Testis (tissue), 2 donors: Measurements from ENCODE around the gene CCR6.

Source experiments
- POLR2A ChIP-seq: fragments of 450-650 bp; IDR thresholded peaks from one replicate; pipeline ENCODE4 v1.6.1; 2017; ENCODE audit warnings: antibody characterized with exemption, mild to moderate bottlenecking, moderate library complexity
- TF ChIP-seq, protein P1 (sequence below), 3 experiments: fragments of 450-650 bp in 2 of 3; fragments of 200-600 bp in 1 of 3; sonication (generic) in 1 of 3; IDR thresholded peaks; one replicate each; pipeline ENCODE4 v1.5.1; 2016 to 2019; ENCODE audit warnings: antibody characterized with exemption in 3 of 3, mild to moderate bottlenecking in 2 of 3, moderate library complexity in 1 of 3

DNA sequence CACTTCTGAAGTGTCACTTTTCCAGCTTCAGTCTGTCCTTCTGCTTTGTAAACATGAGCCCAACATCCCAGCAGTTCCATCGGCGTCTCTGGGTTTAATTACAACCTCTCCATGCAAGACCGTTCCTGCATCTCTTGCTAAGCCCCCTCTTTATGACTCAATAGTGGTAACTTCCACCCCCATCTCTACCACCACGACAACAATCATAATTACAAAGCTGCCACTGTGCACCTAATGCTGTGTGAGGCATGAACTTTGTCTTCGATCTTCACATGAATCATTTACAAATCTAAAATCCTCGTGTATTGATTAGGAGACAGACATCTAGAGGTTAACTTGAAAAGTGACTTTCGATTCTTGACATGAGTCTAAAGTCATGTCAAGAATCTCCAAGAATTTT lies 4.9 kb upstream of the CCR6 start:
- TF ChIP-seq, protein P1, sequence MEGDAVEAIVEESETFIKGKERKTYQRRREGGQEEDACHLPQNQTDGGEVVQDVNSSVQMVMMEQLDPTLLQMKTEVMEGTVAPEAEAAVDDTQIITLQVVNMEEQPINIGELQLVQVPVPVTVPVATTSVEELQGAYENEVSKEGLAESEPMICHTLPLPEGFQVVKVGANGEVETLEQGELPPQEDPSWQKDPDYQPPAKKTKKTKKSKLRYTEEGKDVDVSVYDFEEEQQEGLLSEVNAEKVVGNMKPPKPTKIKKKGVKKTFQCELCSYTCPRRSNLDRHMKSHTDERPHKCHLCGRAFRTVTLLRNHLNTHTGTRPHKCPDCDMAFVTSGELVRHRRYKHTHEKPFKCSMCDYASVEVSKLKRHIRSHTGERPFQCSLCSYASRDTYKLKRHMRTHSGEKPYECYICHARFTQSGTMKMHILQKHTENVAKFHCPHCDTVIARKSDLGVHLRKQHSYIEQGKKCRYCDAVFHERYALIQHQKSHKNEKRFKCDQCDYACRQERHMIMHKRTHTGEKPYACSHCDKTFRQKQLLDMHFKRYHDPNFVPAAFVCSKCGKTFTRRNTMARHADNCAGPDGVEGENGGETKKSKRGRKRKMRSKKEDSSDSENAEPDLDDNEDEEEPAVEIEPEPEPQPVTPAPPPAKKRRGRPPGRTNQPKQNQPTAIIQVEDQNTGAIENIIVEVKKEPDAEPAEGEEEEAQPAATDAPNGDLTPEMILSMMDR (IDR thresholded peaks at IDR 0.05): no peak
- no peak for TF ChIP-seq POLR2A
